HG02943 (cell line): ENCODE results near the gene HNRNPH1.
A peak's percentile ranks its signal among the peaks of the same experiment; 100 is the strongest.

Experiments used
- ATAC-seq: cut with Tn5 transposase; IDR thresholded peaks from one replicate; pipeline ENCODE4 v1.9.1; 2021; ENCODE audit warnings: mild to moderate bottlenecking, low read depth, moderate library complexity; ENCODE audit not compliant: unreplicated experiment

HNRNPH1 gene

GRCh38 chr5:179623906-179624741 is 653 bp upstream of the HNRNPH1 start:
- peak; percentile 27 for ATAC-seq

DNA sequence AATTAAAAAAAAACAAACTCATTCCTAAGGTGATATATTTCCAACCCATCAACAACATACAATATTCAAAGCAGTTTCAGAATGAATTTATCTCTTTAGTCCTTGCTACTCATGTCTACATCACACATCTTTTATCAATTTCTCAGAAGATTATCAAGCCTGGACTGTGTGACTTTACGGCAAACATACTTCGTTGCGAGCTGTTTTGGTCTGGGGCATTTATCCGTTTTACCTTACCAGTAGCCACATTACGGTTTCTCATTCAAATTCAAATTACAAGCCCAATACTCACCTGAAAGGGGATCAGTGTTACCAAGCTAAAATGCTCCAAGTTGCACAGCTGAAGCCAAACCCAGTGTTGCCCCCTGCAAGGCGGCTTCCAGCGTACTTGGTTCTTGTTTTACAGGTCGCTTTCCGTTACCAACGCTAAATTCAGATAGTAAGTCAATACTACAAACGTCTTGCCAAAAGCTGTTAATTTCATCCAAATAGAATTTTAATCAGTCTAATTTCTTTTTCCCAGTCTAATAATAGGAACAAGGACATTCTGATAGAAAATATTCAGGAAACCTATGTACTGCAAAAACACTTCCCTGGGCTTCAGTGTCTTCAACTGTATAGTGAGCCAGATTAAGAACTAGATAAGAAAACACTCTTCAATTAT is 1.8 kb downstream of the HNRNPH1 start:
- no peak for ATAC-seq

DNA sequence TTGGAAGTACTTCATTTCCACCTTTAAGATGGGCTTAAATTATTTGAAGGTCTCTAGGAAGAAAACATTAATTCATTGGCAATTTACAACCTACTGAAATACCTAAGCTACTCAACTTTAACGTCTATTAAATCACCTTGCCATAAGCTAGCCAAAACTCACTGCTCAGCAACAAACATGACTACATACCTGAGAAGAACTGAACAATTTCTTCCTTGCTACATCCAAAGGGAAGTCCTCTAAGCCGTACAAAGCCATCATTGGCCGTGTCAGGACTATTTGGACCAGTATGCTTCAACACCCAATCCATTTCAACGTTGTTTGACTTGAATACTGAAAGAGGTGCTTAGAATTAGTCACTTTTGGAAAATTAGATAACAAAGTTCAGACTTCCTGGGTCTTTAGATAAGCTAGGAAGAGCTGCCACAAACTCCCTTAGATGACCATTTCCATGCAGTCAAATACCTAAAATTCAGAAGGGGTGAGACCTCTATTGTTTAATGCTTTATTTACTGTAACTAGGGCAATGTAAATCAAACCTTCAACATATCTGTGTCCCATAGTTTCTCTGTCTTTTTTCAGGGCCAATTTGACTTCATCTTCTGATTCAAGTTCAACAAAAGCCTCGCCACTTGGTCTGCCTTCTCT is 2.6 kb downstream of the HNRNPH1 start:
- ATAC-seq: no peak

DNA sequence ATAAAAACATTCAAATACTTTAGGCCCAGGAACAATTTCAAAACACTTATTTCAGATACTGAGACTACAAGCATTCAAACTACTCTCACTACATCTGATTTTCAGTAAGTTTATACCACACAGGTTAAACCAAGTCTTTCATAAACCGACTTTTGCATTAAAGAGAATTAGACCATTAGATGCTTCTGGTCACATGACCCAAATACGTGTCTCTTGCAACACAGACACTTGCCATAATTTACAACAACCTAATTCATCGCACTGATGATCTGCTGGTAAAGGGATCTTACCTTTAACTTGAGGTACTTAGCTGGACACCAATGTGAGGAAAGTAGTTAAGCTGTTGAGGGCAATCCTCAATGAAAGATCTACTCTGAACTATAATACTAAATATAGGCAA is 3.2 kb downstream of the HNRNPH1 start:
- ATAC-seq: no peak

DNA sequence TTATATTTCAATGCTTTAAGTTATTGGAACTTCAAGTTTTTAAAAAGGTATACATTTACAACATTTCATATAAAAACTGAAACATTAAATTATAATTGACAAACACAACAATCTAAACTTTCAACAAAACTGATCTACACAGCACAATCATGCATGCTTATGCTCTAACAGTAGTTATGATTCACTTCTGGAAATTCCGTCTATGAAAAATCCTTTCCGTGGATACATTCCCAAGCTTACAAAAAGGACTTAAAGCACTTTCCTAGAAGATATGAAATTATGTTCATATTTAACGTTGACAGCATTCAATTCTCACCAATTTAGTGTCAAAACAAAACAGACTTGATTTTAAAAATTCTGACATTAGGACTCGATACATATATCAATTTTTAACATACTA is 3.7 kb downstream of the HNRNPH1 start:
- no peak for ATAC-seq

DNA sequence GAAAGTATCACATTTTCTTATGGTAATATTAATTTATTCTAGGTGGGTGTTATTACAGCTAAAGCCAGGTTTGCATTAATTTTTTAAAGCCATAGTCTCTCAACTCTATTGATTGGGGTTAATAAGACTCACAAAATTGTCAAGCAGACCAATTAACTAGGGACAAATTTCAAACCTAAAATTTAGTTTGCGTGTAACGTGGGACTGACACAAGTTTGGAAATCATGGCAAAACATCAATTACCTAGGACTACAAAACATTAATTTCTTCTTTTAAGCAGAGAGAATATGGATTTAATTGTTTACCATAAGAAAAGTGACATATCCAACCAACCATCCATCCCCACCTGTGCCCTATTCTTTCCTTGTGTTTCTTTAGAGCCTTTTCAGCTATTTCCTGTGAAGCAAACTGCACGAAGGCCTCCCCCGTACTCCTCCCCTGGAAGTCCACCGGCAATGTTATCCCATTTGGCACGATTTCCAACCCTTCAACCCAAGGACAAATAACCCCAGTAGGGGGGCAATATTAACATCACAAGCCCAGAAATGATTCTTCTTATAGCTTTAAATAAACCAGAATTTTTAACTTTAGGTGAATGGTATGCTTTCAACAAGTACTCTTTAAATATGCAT is 4.4 kb downstream of the HNRNPH1 start:
- no peak for ATAC-seq

DNA sequence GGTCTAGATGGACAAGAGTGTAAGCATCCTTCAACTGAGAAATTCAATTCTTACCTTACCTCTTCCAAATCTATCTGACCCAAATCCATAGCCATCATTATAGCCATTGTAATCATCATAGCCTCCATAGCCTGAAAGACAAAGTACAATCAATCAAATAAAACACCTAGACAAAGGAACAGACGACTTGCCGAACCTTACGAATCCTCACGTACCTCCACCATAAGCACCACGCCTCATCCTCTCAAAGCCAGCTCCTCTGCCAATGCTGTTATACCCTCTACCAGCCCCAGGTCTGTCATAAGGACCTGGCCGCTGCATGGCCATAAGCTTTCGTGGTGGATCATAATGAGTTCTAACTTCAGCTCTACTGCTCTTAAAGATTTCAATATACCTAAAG is 5.5 kb downstream of the HNRNPH1 start:
- ATAC-seq: no peak

GRCh38 chr5:179616002-179616594 is 7.4 kb downstream of the HNRNPH1 start:
- ATAC-seq: no peak

- no peak for ATAC-seq
Observed at GRCh38 chr5:179615203-179615602, 8.3 kb downstream of the HNRNPH1 start.

DNA sequence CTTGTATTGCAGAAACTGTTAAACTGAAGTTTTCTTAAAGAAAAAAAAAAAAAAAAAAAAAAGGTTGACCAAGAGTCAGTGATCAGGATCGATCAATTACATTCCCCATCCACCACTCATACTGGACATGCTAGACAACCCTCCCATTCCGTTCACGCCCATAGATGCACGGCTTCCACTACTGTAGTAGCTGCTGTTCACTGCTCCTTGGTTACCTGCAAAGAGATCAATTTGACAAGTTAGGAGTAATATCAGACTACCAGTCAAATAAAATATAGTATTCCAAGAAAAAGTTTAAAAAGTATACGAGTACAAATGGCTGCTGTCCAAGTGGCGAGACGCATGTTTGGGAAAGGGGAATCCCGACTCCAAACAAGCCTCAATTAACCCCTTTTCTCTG is 8.7 kb downstream of the HNRNPH1 start:
- no peak for ATAC-seq

DNA sequence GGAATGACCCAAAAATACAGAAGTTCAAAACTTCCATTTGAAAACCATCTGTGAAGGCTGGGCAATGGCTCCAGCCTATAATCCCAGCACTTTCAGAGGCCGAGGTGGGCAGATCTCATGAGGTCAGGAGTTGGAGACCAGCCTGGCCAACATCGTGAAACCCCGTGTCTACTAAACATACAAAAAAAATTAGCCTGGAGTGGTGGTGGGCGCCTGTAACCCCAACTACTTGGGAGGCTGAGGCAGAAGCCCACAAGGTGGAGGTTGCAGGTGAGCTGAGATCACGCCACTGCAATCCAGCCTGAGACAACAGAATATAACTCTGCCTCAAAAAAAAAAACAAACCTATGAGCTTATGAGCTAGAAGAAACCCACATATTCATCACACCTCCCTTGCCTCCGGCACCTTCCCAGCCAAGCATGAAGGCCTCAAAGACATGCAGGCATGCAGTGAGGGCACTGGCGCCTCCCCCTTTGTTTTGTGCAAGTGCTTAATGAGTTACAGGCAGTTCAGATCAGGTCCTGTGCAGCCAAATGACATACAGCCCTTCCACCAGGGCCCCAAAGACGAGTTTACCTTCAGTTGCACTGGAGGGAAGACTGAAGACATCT is 9.9 kb downstream of the HNRNPH1 start:
- no peak for ATAC-seq

DNA sequence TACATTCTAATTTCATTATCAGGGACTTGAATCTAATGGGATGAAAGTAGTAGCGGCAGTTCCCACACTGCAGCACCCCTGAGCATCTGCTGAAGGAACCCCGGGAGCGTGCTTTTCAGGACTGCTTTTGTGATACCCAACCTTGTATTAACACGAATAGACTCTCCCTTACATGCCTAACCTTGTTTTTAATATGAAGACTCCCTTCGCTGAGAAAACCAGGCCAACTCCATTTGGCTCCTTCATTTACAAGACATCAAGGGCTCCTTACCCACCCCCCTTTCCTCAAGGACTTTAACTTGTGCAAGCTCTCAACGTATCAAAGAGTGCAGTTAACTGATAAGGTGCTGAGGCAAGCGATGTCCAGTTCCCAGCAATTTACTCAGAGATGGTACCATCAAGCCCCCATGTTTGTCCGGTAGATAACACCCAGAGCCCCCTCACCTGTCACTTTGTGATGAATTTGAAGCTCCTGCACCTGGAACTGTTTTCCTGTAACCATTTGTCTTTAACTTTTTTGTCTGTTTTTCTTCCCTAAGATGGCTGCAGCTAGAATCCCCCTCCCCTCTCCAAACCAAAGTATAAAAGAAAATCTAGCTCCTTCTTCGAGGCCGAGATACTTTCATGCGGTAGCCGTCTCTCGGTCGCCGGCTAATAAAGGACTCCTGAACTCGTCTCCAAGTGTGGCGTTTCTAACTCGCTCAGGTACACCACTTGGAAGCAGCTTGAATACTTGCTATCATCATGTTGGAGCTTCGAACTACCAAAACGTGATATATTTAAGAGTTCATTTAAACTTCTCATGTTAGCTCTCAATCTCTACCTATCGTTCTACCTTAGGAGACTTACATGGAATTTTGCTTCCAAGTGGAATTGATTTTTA is 10.7 kb downstream of the HNRNPH1 start:
- ATAC-seq: no peak

- ATAC-seq: no peak
Observed at GRCh38 chr5:179610903-179611265, 12.6 kb downstream of the HNRNPH1 start.

DNA sequence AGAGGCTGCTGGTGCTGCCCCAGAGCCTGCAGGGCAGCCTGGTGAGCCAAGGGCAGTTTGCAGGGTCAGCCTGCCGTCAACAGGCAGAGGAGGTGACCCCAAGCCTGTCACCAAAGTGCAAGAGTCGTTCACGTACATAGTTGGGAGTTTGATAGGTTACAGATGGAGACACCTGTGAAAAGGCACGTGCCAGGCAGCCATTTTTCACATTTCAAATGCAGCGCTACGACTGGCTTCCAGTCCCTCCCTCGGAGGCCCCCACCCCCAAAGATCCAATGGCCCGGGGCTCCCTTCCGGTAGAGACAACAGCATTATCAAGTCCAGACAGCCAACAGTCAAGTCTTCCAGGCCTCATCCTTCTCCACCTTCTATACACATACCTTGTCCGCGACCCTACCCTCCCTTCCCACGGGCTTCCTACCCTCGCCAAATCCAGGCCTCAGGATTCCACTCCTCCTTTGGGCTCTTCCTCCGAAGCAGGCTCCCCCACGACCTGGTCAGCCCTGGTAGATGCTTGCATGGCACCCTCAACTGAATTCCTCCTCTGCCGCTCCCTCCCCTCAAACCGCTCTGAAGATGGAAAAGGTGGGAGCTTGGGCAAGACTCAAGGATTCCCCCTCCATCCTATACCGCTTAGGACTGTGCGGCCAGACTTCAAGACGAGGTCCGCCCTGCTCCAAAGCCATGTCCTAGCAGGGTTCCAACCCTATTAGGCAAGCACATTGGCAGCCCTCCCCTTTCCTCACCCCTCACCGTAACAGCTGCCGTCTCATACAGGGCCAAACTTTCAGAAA is 13.2 kb downstream of the HNRNPH1 start:
- no peak for ATAC-seq

- ATAC-seq: no peak
Observed at GRCh38 chr5:179609834-179610108, 13.7 kb downstream of the HNRNPH1 start.

- ATAC-seq: no peak
Observed at GRCh38 chr5:179608131-179608581, 15.3 kb downstream of the HNRNPH1 start.

DNA sequence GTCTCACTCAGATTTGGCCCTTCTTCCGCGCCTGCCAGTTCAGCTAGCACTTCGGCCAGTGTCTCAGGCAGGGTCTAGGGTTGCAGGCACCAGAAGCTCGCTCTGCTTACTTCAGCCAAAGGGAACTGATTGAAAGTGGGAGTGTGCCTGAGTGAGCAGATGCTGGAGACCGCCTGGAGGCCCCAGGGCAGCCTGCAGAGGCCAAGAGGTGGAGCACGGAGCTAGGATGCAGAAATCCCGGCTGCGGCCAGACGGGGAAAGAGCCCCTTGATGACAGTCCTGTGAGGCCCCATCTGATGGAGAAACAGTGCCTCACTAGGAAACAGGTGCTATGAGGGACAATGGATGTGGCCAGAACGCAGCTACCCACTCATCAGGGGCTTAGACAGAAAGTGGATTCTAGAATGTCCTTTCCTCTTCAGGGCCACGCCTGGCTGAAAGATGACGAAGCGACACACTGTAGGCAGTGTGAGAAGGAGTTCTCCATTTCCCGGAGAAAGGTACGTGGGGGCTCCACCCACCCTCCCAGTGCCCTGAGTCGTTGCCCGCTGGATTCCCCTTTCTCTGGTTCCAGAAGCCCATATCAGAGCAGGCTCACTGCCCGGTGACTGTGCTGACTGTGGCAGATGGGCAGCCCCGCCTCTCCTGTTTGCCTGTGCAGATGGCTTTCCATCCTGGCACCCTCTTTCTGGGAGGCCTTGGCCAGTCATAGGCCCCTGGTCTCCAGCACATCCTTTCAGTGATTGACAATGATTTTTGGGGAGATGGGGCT is 16.1 kb downstream of the HNRNPH1 start:
- no peak for ATAC-seq

DNA sequence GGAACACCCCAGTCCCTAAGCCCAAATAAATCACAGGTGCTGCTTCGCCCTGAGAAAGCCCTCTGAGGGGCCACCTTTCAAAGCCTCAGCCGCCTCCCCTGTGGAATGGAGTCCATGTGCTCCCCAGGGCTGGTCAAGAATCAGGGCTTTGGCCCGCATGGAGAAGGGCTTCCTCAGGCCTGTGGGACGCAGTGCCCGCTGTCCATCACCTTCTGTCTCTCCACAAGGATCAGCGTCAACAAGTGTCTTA is 16.6 kb downstream of the HNRNPH1 start:
- no peak for ATAC-seq
